WTC11 (cell line): ENCODE data around the gene CEP85.

Experiments used
- CTCF ChIP-seq: fragments of 200-600 bp; IDR thresholded peaks from 2 replicates; pipeline ENCODE4 v1.8.0; 2022; ENCODE audit warnings: antibody characterized with exemption
- ELF4 ChIP-seq: sonication (generic); formaldehyde crosslinking; IDR thresholded peaks from 2 replicates; pipeline ENCODE4 v1.8.1; 2022; ENCODE audit warnings: low read depth, mild to moderate bottlenecking, moderate library complexity, missing genetic modification reagents
- FOXP1 ChIP-seq: sonication (generic); formaldehyde crosslinking; IDR thresholded peaks from 2 replicates; pipeline ENCODE4 v1.8.0; 2022; ENCODE audit warnings: missing genetic modification reagents, mild to moderate bottlenecking, moderate library complexity, borderline replicate concordance
- NFYB ChIP-seq: sonication (generic); formaldehyde crosslinking; conservative IDR thresholded peaks from 2 replicates; pipeline ENCODE4 v1.8.0; 2022; ENCODE audit warnings: low read depth, missing genetic modification reagents
- NR2C2 ChIP-seq: sonication (generic); formaldehyde crosslinking; IDR thresholded peaks from 2 replicates; pipeline ENCODE4 v1.8.0; 2022; ENCODE audit warnings: mild to moderate bottlenecking, missing genetic modification reagents
- ZNF219 ChIP-seq: sonication (generic); formaldehyde crosslinking; IDR thresholded peaks from 2 replicates; pipeline ENCODE4 v1.8.0; 2023; ENCODE audit warnings: missing genetic modification reagents, mild to moderate bottlenecking, borderline replicate concordance
- ZNF317 ChIP-seq: sonication (generic); formaldehyde crosslinking; IDR thresholded peaks from 2 replicates; pipeline ENCODE4 v1.8.1; 2023; ENCODE audit warnings: low read depth, mild to moderate bottlenecking, moderate library complexity, missing genetic modification reagents, borderline replicate concordance
- ZNF396 ChIP-seq: fragments of 250-450 bp; sonication (Bioruptor Pico); IDR thresholded peaks from 2 replicates; pipeline ENCODE4 v1.8.0; 2021; ENCODE audit warnings: mild to moderate bottlenecking, moderate library complexity, borderline replicate concordance
- ZSCAN18 ChIP-seq: fragments of 250-450 bp; sonication (Bioruptor Pico); IDR thresholded peaks from 2 replicates; pipeline ENCODE4 v2.1.2; 2022; ENCODE audit warnings: mild to moderate bottlenecking, moderate library complexity
- TF ChIP-seq, protein P1 (sequence below): sonication (generic); formaldehyde crosslinking; IDR thresholded peaks from 2 replicates; pipeline ENCODE4 v1.8.0; 2022; ENCODE audit warnings: missing genetic modification reagents
- TF ChIP-seq, protein P2 (sequence below): sonication (generic); formaldehyde crosslinking; IDR thresholded peaks from 2 replicates; pipeline ENCODE4 v1.8.1; 2023; ENCODE audit warnings: mild to moderate bottlenecking, moderate library complexity, missing genetic modification reagents
- TF ChIP-seq, protein P3 (sequence below): sonication (generic); formaldehyde crosslinking; conservative IDR thresholded peaks from 2 replicates; pipeline ENCODE4 v1.8.1; 2022; ENCODE audit warnings: mild to moderate bottlenecking, missing genetic modification reagents

DNA sequence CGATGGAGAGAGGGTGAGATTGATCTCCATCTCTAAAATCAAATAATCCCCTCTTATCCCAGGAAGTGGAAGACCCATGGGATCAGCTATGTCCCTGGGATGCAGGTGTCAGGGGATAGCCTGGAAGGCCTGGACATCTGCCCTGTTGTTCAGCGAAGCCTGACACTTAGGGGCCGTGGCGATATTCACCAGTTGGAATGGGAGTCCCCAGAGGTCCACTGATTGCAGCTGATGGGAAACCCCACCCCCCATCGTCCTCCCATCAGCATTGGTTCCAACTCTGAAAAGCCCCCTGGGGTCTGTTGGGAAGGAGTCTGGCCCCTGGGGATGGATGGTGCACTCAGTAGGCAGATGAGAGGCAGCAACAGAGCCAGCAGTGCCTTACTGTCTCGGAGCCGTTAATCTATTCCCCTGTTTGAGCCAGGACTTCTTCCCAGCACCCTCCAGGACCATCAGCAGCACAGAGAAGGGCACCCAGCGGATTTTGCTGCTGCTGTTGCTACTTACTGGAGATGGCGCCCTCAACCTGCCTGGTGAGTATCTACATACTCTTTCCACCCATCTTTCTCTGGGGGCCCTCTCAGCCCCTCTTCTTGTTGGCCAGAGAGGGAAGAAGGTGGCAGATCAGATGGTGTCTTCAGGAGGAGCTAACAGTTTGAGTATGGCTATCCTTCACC lies 30.2 kb upstream of the CEP85 start:
- TF ChIP-seq CTCF: no peak
- TF ChIP-seq ELF4 (CRISPR knock-in tag): no peak
- no peak for TF ChIP-seq ZNF396 (CRISPR knock-in tag)
- TF ChIP-seq, protein P1, sequence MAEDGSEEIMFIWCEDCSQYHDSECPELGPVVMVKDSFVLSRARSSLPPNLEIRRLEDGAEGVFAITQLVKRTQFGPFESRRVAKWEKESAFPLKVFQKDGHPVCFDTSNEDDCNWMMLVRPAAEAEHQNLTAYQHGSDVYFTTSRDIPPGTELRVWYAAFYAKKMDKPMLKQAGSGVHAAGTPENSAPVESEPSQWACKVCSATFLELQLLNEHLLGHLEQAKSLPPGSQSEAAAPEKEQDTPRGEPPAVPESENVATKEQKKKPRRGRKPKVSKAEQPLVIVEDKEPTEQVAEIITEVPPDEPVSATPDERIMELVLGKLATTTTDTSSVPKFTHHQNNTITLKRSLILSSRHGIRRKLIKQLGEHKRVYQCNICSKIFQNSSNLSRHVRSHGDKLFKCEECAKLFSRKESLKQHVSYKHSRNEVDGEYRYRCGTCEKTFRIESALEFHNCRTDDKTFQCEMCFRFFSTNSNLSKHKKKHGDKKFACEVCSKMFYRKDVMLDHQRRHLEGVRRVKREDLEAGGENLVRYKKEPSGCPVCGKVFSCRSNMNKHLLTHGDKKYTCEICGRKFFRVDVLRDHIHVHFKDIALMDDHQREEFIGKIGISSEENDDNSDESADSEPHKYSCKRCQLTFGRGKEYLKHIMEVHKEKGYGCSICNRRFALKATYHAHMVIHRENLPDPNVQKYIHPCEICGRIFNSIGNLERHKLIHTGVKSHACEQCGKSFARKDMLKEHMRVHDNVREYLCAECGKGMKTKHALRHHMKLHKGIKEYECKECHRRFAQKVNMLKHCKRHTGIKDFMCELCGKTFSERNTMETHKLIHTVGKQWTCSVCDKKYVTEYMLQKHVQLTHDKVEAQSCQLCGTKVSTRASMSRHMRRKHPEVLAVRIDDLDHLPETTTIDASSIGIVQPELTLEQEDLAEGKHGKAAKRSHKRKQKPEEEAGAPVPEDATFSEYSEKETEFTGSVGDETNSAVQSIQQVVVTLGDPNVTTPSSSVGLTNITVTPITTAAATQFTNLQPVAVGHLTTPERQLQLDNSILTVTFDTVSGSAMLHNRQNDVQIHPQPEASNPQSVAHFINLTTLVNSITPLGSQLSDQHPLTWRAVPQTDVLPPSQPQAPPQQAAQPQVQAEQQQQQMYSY (CRISPR knock-in tag): no peak
- TF ChIP-seq FOXP1 (CRISPR knock-in tag): no peak
- TF ChIP-seq NFYB: no peak
- TF ChIP-seq ZNF317 (CRISPR knock-in tag): no peak
- TF ChIP-seq ZNF219 (CRISPR knock-in tag): no peak
- TF ChIP-seq, protein P2, sequence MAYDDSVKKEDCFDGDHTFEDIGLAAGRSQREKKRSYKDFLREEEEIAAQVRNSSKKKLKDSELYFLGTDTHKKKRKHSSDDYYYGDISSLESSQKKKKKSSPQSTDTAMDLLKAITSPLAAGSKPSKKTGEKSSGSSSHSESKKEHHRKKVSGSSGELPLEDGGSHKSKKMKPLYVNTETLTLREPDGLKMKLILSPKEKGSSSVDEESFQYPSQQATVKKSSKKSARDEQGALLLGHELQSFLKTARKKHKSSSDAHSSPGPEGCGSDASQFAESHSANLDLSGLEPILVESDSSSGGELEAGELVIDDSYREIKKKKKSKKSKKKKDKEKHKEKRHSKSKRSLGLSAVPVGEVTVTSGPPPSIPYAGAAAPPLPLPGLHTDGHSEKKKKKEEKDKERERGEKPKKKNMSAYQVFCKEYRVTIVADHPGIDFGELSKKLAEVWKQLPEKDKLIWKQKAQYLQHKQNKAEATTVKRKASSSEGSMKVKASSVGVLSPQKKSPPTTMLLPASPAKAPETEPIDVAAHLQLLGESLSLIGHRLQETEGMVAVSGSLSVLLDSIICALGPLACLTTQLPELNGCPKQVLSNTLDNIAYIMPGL (CRISPR knock-in tag): no peak
- TF ChIP-seq NR2C2 (CRISPR knock-in tag): no peak
- TF ChIP-seq ZSCAN18 (CRISPR knock-in tag): no peak
- TF ChIP-seq, protein P3, sequence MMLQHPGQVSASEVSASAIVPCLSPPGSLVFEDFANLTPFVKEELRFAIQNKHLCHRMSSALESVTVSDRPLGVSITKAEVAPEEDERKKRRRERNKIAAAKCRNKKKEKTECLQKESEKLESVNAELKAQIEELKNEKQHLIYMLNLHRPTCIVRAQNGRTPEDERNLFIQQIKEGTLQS (CRISPR knock-in tag): no peak
